Loucy (cell line): ENCODE results near the gene FMO2.

Experiments used
- H2AFZ ChIP-seq: fragments of 200-600 bp; sonication (generic); 2 replicates; pipeline ENCODE4 v1.6.0; 2016; ENCODE audit warnings: antibody characterized with exemption, mild to moderate bottlenecking, low read length, moderate library complexity
- H3F3A ChIP-seq: fragments of 200-600 bp; 2 replicates; pipeline ENCODE4 v1.6.0; 2016; ENCODE audit warnings: antibody characterized with exemption, low read depth, mild to moderate bottlenecking
- H3K27me3 ChIP-seq: fragments of 200-600 bp; sonication (generic); 2 replicates; pipeline ENCODE4 v1.6.1; 2014; ENCODE audit warnings: low read length, mild to moderate bottlenecking; ENCODE audit not compliant: insufficient read depth, poor library complexity, severe bottlenecking
- H3K36me3 ChIP-seq: fragments of 200-600 bp; sonication (generic); 2 replicates; pipeline ENCODE4 v1.6.1; 2016; ENCODE audit warnings: low read length; ENCODE audit not compliant: insufficient read depth
- H3K4me1 ChIP-seq: fragments of 200-600 bp; sonication (generic); 2 replicates; pipeline ENCODE4 v1.5.1; 2014; ENCODE audit warnings: low read length, mild to moderate bottlenecking; ENCODE audit not compliant: insufficient read depth, poor library complexity, severe bottlenecking
- H3K4me2 ChIP-seq: fragments of 200-600 bp; sonication (generic); 2 replicates; pipeline ENCODE4 v1.6.0; 2014; ENCODE audit warnings: antibody characterized with exemption, low read length, low read depth, mild to moderate bottlenecking; ENCODE audit not compliant: poor library complexity, severe bottlenecking
- H3K4me3 ChIP-seq: fragments of 200-600 bp; sonication (generic); 2 replicates; pipeline ENCODE4 v1.5.1; 2014; ENCODE audit warnings: low read length, mild to moderate bottlenecking, mixed read lengths; ENCODE audit not compliant: poor library complexity, severe bottlenecking
- H3K79me2 ChIP-seq: fragments of 200-600 bp; sonication (generic); 2 replicates; pipeline ENCODE4 v1.6.1; 2014; ENCODE audit warnings: low read length; ENCODE audit not compliant: insufficient read depth
- H3K9ac ChIP-seq: fragments of 200-600 bp; sonication (generic); 2 replicates; pipeline ENCODE4 v1.6.0; 2014; ENCODE audit warnings: mild to moderate bottlenecking, low read depth, low read length, moderate library complexity; ENCODE audit not compliant: poor library complexity, severe bottlenecking
- H3K9me2 ChIP-seq: fragments of 200-600 bp; sonication (generic); replicated peaks from 2 replicates; pipeline ENCODE4 v1.6.1; 2016; ENCODE audit warnings: low read depth, low read length, mixed read lengths
- H3K9me3 ChIP-seq: fragments of 200-600 bp; sonication (generic); 2 replicates; pipeline ENCODE4 v1.6.1; 2014; ENCODE audit warnings: mild to moderate bottlenecking, antibody characterized with exemption, low read length, low read depth; ENCODE audit not compliant: insufficient read depth
- H4K20me1 ChIP-seq: fragments of 200-600 bp; sonication (generic); 2 replicates; pipeline ENCODE4 v1.6.0; 2014; ENCODE audit warnings: antibody characterized with exemption, low read length, mild to moderate bottlenecking; ENCODE audit not compliant: insufficient read depth, poor library complexity, severe bottlenecking
- EZH2phosphoT487 ChIP-seq: fragments of 200-600 bp; IDR thresholded peaks from 2 replicates; pipeline ENCODE4 v1.6.1; 2018; ENCODE audit warnings: antibody characterized with exemption, mild to moderate bottlenecking, moderate library complexity, borderline replicate concordance
- TF ChIP-seq, protein P1 (sequence below): fragments of 200-600 bp; sonication (generic); conservative IDR thresholded peaks from 2 replicates; pipeline ENCODE4 v1.5.1; 2014; ENCODE audit warnings: mild to moderate bottlenecking, antibody characterized with exemption, low read length

Gene FMO2

DNA sequence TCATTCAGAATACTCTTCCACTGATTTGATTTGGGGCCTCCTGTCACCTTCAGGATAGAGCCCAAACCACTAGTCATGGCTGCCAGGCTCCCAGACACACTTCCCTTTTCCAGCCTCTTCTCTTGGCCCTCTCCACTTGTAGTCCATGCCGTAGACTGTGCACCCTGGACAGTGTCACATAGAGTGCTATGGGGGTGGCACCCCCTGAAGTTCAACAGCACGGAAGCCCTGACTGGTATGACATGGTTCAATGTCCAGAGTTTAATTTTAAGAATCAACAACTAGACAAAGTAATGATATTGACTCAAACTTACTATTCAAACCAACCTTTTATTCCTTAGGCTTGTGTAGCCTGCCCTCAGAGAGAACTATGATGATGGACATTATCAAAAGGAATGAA, 22.3 kb downstream of the FMO2 start:
- Histone ChIP-seq H3K79me2 (no peaks in the 10 kb centered on the region), H3K4me2 (no peak overlapping the region), H3K27me3 (peaks cover 10% of the 10 kb centered on the region), H3K9ac (no peak overlapping the region), H3K36me3 (no peaks in the 10 kb centered on the region), H3K9me3 (no peaks in the 10 kb centered on the region), H3F3A (no peaks in the 10 kb centered on the region), H4K20me1 (no peaks in the 10 kb centered on the region), H2AFZ (no peak overlapping the region), H3K4me1 (no peaks in the 10 kb centered on the region), H3K9me2 (no peaks in the 10 kb centered on the region), H3K4me3 (no peak overlapping the region)
- TF ChIP-seq, protein P1, sequence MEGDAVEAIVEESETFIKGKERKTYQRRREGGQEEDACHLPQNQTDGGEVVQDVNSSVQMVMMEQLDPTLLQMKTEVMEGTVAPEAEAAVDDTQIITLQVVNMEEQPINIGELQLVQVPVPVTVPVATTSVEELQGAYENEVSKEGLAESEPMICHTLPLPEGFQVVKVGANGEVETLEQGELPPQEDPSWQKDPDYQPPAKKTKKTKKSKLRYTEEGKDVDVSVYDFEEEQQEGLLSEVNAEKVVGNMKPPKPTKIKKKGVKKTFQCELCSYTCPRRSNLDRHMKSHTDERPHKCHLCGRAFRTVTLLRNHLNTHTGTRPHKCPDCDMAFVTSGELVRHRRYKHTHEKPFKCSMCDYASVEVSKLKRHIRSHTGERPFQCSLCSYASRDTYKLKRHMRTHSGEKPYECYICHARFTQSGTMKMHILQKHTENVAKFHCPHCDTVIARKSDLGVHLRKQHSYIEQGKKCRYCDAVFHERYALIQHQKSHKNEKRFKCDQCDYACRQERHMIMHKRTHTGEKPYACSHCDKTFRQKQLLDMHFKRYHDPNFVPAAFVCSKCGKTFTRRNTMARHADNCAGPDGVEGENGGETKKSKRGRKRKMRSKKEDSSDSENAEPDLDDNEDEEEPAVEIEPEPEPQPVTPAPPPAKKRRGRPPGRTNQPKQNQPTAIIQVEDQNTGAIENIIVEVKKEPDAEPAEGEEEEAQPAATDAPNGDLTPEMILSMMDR, result no peak
- TF ChIP-seq EZH2phosphoT487, result no peak

DNA sequence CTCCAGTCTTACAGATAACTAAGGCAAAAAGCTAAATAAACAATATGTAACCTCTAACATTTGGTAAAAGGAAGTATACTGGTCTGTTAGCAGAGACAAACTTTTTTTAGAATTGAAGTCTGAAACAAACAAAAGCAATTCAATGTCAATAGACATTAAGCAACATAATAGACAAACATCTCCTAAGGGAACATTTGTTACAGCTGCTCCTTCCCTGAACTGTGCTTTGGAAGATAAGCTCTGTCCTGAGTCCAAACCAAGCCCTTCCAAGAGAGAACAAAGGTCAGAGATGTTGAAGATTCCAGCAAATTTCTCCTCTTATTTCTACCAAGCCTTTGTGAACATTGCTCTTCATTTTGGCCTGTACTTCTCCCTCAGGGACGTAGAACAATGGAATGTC, 25.3 kb downstream of the FMO2 start:
- Histone ChIP-seq H2AFZ (no peak overlapping the region), H3K9ac (no peak overlapping the region), H3K27me3 (peaks cover 10% of the 10 kb centered on the region), H3K9me2 (no peaks in the 10 kb centered on the region), H3F3A (no peaks in the 10 kb centered on the region), H3K36me3 (no peaks in the 10 kb centered on the region), H3K4me3 (no peak overlapping the region), H3K4me2 (no peak overlapping the region), H3K9me3 (no peaks in the 10 kb centered on the region), H3K4me1 (no peaks in the 10 kb centered on the region), H4K20me1 (no peaks in the 10 kb centered on the region), H3K79me2 (no peaks in the 10 kb centered on the region)
- no peak for TF ChIP-seq EZH2phosphoT487
- TF ChIP-seq, protein P1, result no peak

DNA sequence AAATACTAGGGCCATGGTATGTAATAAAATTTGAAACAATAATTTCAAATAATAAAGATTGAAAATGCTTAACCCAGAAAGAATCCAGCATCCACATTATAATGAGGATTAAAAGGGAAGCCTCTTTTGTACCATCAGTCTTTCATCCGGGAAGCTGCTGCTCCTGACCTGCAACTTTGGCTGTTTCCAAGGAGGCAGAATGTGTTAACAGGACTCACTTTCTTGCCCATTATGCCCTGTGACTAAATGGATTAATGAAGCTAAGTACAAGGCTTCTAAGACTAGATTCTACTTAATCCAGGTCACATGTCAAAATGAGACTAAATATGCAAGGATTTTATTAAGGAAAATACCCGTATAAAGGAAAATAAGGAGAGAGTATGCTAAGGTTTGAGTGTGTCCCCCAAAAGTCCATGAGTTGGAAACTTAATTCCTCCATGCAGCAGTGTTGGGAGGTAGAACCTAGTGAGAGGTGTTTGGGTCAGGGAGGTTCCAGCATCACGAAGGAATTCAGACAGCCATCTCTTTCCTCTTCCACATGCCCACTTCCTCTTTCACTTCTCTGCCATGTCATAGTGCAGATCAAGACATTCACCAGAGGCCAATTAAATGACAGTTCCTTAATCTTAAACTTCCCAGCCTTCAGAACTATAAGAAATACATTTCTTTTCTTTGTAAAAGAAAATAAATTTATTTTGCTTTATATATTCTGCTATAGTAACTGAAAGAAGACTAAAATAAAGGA, 27.7 kb downstream of the FMO2 start:
- Histone ChIP-seq H3K9me2 (no peaks in the 10 kb centered on the region), H4K20me1 (no peaks in the 10 kb centered on the region), H3K4me3 (no peak overlapping the region), H3K4me2 (no peak overlapping the region), H3F3A (no peaks in the 10 kb centered on the region), H3K9me3 (no peaks in the 10 kb centered on the region), H3K27me3 (no peaks in the 10 kb centered on the region), H3K36me3 (no peaks in the 10 kb centered on the region), H3K4me1 (no peaks in the 10 kb centered on the region), H3K79me2 (no peaks in the 10 kb centered on the region), H2AFZ (peak overlapping the region; percentile 54), H3K9ac (no peak overlapping the region)
- TF ChIP-seq EZH2phosphoT487, result no peak
- TF ChIP-seq, protein P1, result no peak
